H1 (cell line): ENCODE measurements around the gene FRMPD4. TPM values are rescaled to one million over a fixed set of nuclear protein-coding genes. Genes with fewer than 3 reads are reported as not detected.

Experiments
- CTCF ChIA-PET: fragments of 300-600 bp; sonication (Branson Sonifier 250); formaldehyde crosslinking; loops from one replicate; lab custom pipeline; 2021; ENCODE audit not compliant: partially characterized antibody; lab: Charles Lee
- POLR2A ChIA-PET: fragments of 300-600 bp; sonication (Branson Sonifier 250); formaldehyde crosslinking; loops from one replicate; lab custom pipeline; 2021; ENCODE audit warnings: inconsistent platforms; ENCODE audit not compliant: partially characterized antibody; lab: Charles Lee
- DNase-seq, 2 experiments: peaks; one replicate each; pipeline versions ENCODE4 v3.0.0 to v3.0.0-alpha.2; 2010 to 2022; ENCODE audit warnings: low spot score in 2 of 2, low read depth in 1 of 2, mixed read lengths in 1 of 2
- FAIRE-seq: peaks from 2 replicates; lab custom pipeline; 2011; peaks lifted over from hg19 to GRCh38; lab: Jason Lieb, UNC
- H2AFZ ChIP-seq: 2 replicates; pipeline ENCODE4 v1.8.1; 2012; ENCODE audit warnings: low read length, inconsistent platforms
- H2AK5ac ChIP-seq: 2 replicates; pipeline ENCODE4 v1.6.1; 2013; ENCODE audit warnings: low read depth, low read length
- H2BK120ac ChIP-seq: replicated peaks from 2 replicates; pipeline ENCODE3; 2013; ENCODE audit warnings: low read depth, low read length, inconsistent platforms
- H2BK12ac ChIP-seq: 2 replicates; pipeline ENCODE4 v1.6.1; 2013; ENCODE audit warnings: low read depth, low read length
- H2BK15ac ChIP-seq: 2 replicates; pipeline ENCODE4 v1.6.1; 2013; ENCODE audit warnings: low read length
- H2BK20ac ChIP-seq: 2 replicates; pipeline ENCODE4 v1.6.1; 2013; ENCODE audit warnings: low read length
- H2BK5ac ChIP-seq: 2 replicates; pipeline ENCODE4 v1.6.1; 2013; ENCODE audit warnings: low read depth, low read length
- H3K14ac ChIP-seq: 2 replicates; pipeline ENCODE4 v1.6.1; 2013; ENCODE audit warnings: inconsistent platforms; ENCODE audit not compliant: insufficient read length
- H3K18ac ChIP-seq: 2 replicates; pipeline ENCODE4 v1.6.1; 2013; ENCODE audit warnings: low read length; ENCODE audit errors: extremely low read depth
- H3K23ac ChIP-seq: 2 replicates; pipeline ENCODE4 v1.6.1; 2013; ENCODE audit warnings: inconsistent platforms; ENCODE audit not compliant: insufficient read length
- H3K23me2 ChIP-seq: 2 replicates; pipeline ENCODE4 v1.6.1; 2013; ENCODE audit warnings: low read depth, low read length
- H3K27ac ChIP-seq: 2 replicates; pipeline ENCODE4 v1.6.1; 2011; ENCODE audit warnings: low read depth, low read length, inconsistent platforms
- H3K27me3 ChIP-seq, 4 experiments: replicated peaks in 1 of 4; 1 replicate in 1 of 4; 2 replicates in 3 of 4; pipeline versions ENCODE4 v1.6.1 to v1.8.1; 2011 to 2013; ENCODE audit warnings: low read length in 3 of 4, mild to moderate bottlenecking in 3 of 4, inconsistent platforms in 2 of 4, mixed read lengths in 2 of 4, moderate library complexity in 1 of 4; ENCODE audit not compliant: control insufficient read depth in 3 of 4, insufficient read depth in 3 of 4; ENCODE audit errors: extremely low read depth in 1 of 4
- H3K36me3 ChIP-seq, 4 experiments: 2 replicates each; pipeline versions ENCODE4 v1.6.1 to v1.8.1; 2011 to 2013; ENCODE audit warnings: mild to moderate bottlenecking in 4 of 4, low read length in 3 of 4, moderate library complexity in 2 of 4, control low read depth in 1 of 4, inconsistent platforms in 1 of 4; ENCODE audit not compliant: insufficient read depth in 4 of 4, control insufficient read depth in 2 of 4
- H3K4ac ChIP-seq: replicated peaks from 2 replicates; pipeline ENCODE3; 2013; ENCODE audit warnings: low read length, low read depth, mixed read lengths, inconsistent platforms; ENCODE audit not compliant: insufficient read length
- H3K4me1 ChIP-seq, 4 experiments: replicated peaks in 1 of 4; 1 replicate in 1 of 4; 2 replicates in 3 of 4; pipeline versions ENCODE4 v1.6.1 to v1.8.1; 2011 to 2013; ENCODE audit warnings: low read length in 3 of 4, inconsistent platforms in 2 of 4, mixed read lengths in 1 of 4; ENCODE audit not compliant: insufficient read depth in 4 of 4, control insufficient read depth in 3 of 4
- H3K4me2 ChIP-seq, 2 experiments: 2 replicates each; pipeline versions ENCODE4 v1.6.1 to v1.8.1; 2011 to 2013; ENCODE audit warnings: low read depth in 2 of 2, low read length in 2 of 2, control low read depth in 1 of 2, inconsistent platforms in 1 of 2, mild to moderate bottlenecking in 1 of 2; ENCODE audit not compliant: insufficient read depth in 1 of 2
- H3K4me3 ChIP-seq, 4 experiments: fragments of 200-600, 300-600 bp in 1 of 4; sonication (generic), shearing (Covaris generic), sonication (Bioruptor Twin) in 1 of 4; 2 replicates each; pipeline versions ENCODE4 v1.5.1 to v1.8.1; 2011 to 2016; ENCODE audit warnings: low read length in 4 of 4, low read depth in 3 of 4, control low read depth in 2 of 4, inconsistent platforms in 2 of 4, mild to moderate bottlenecking in 2 of 4, mixed read lengths in 1 of 4, moderate library complexity in 1 of 4; ENCODE audit not compliant: insufficient read depth in 2 of 4; ENCODE audit errors: extremely low read depth in 1 of 4
- H3K56ac ChIP-seq: replicated peaks from 2 replicates; pipeline ENCODE3; 2013; ENCODE audit warnings: low read depth, mild to moderate bottlenecking, mixed read lengths, low read length, inconsistent platforms; ENCODE audit not compliant: insufficient read length
- H3K79me1 ChIP-seq: 2 replicates; pipeline ENCODE4 v1.6.1; 2013; ENCODE audit warnings: low read depth, low read length, control low read depth
- H3K79me2 ChIP-seq, 2 experiments: 2 replicates each; pipeline versions ENCODE4 v1.6.1 to v1.8.1; 2012 to 2013; ENCODE audit warnings: low read length in 2 of 2, mild to moderate bottlenecking in 2 of 2, inconsistent platforms in 1 of 2; ENCODE audit not compliant: insufficient read depth in 2 of 2, control insufficient read depth in 1 of 2
- H3K9ac ChIP-seq, 4 experiments: replicated peaks in 1 of 4; 1 replicate in 1 of 4; 2 replicates in 3 of 4; pipeline versions ENCODE4 v1.6.1 to v1.8.1; 2011 to 2013; ENCODE audit warnings: low read depth in 3 of 4, low read length in 3 of 4, control low read depth in 2 of 4, mild to moderate bottlenecking in 2 of 4, moderate library complexity in 2 of 4, inconsistent platforms in 1 of 4; ENCODE audit errors: extremely low read depth in 1 of 4
- H3K9me3 ChIP-seq, 2 experiments: 2 replicates each; pipeline versions ENCODE4 v1.6.1 to v1.8.1; 2012 to 2013; ENCODE audit warnings: mild to moderate bottlenecking in 2 of 2, moderate library complexity in 2 of 2, control low read depth in 1 of 2, inconsistent platforms in 1 of 2, low read depth in 1 of 2, low read length in 1 of 2, mixed read lengths in 1 of 2; ENCODE audit not compliant: insufficient read depth in 2 of 2
- H4K20me1 ChIP-seq, 2 experiments: replicated peaks in 1 of 2; 2 replicates each; pipeline versions ENCODE3 to v1.8.1; 2011 to 2013; ENCODE audit warnings: inconsistent platforms in 2 of 2, low read length in 2 of 2, mild to moderate bottlenecking in 1 of 2; ENCODE audit not compliant: insufficient read depth in 2 of 2, control insufficient read depth in 1 of 2
- H4K5ac ChIP-seq: 2 replicates; pipeline ENCODE4 v1.6.1; 2013; ENCODE audit warnings: low read length, low read depth, mixed read lengths, inconsistent platforms; ENCODE audit not compliant: insufficient read length
- H4K8ac ChIP-seq: 2 replicates; pipeline ENCODE4 v1.8.0; 2013; ENCODE audit warnings: mild to moderate bottlenecking, moderate library complexity, low read length, inconsistent platforms; ENCODE audit not compliant: insufficient read depth; ENCODE audit errors: extremely low read depth
- H4K91ac ChIP-seq: replicated peaks from 2 replicates; pipeline ENCODE3; 2013; ENCODE audit warnings: low read length, mixed read lengths, inconsistent platforms; ENCODE audit not compliant: insufficient read length
- ASH2L ChIP-seq: fragments of 200-600, 300-600 bp; sonication (generic); IDR thresholded peaks from one replicate; pipeline ENCODE4 v1.7.1; 2017; ENCODE audit warnings: low read length
- HDAC2 ChIP-seq, 2 experiments: fragments of 300-600 bp in 1 of 2; sonication (generic) in 1 of 2; IDR thresholded peaks; 2 replicates each; pipeline ENCODE4 v1.6.1; 2011 to 2012; ENCODE audit warnings: low read depth in 2 of 2, low read length in 2 of 2, mild to moderate bottlenecking in 2 of 2, moderate library complexity in 2 of 2, borderline replicate concordance in 1 of 2, inconsistent platforms in 1 of 2
- MAX ChIP-seq: IDR thresholded peaks from 2 replicates; pipeline ENCODE4 v1.6.1; 2012; ENCODE audit warnings: inconsistent platforms
- SIX5 ChIP-seq: IDR thresholded peaks from 2 replicates; pipeline ENCODE4 v1.6.1; 2011; ENCODE audit warnings: mild to moderate bottlenecking, low read depth, low read length
- WGBS, 2 experiments: shearing (Covaris generic) in 1 of 2; methylation state at CpG; one replicate each; pipeline versions ENCODE4 v1.1.6 to v1.1.7; 2013 to 2015; ENCODE audit warnings: low lambda C conversion rate in 2 of 2, mixed read lengths in 2 of 2, inconsistent platforms in 1 of 2, low coverage in 1 of 2, missing lambda C conversion rate in 1 of 2; ENCODE audit not compliant: insufficient replicate concordance in 2 of 2, insufficient coverage in 1 of 2, insufficient read length in 1 of 2; ENCODE audit errors: extremely low coverage in 1 of 2, missing lambda C conversion rate in 1 of 2; 5-methylcytosine and 5-hydroxymethylcytosine counted together
- polyA plus RNA-seq, 7 experiments: library from polyadenylated mRNA; depleted of rRNA in 3 of 7; stranded (reverse) in 5 of 7; unstranded in 2 of 7; fragments of >200 nt in 5 of 7; fragments of 200-250 nt in 2 of 7; gene quantifications; 1 replicate in 5 of 7; 2 replicates in 1 of 7; 4 replicates in 1 of 7; pipeline versions ENCODE4 v1.2.1 to v1.2.3, GENCODE V29; 2011 to 2013; ENCODE audit warnings: missing spikeins in 2 of 7, mixed read lengths in 2 of 7
- total RNA-seq: library from RNA; stranded (reverse); fragmentation: NEBNext Ultra II Directional; extraction: Animal tissue kit (Norgen Biotek cat#: 25700); gene quantifications from 2 replicates; pipeline ENCODE4 v1.2.1, GENCODE V29; 2021

FRMPD4 gene
- total and polyA plus RNA-seq, 2 of the 8 experiments (the other 6 are each of a cell fraction or from before 2014, with no cell fraction given), result 0.02 to 0.37 TPM

- WGBS, 2 experiments, result 89% methylated on average over 1 of the region's 1 CpG; no CpG with 5 or more reads in 1 of the 2 experiments
- FAIRE-seq, result no peak
- TF ChIP-seq SIX5, result no peak
- TF ChIP-seq HDAC2 (IDR thresholded peaks at IDR 0.05; ENCODE audit: borderline replicate concordance in 1 of 2, low read depth in 2 of 2, low read length in 2 of 2), result no peak
- no peak for TF ChIP-seq MAX
- TF ChIP-seq ASH2L, result no peak
These were observed 509.0 kb downstream of the FRMPD4 start for GRCh38 chrX:12647230-12647629.

More at GRCh38 chrX:12647230-12647629, 509.0 kb downstream of the FRMPD4 start:
- no peak overlapping the region for H2BK20ac ChIP-seq
- H2AK5ac ChIP-seq, result no peak overlapping the region
- H3K4me3 ChIP-seq, result no peak overlapping the region
- no peak overlapping the region for H2BK12ac ChIP-seq
- no peak overlapping the region for H4K8ac ChIP-seq
- no peaks in the 10 kb centered on the region for H3K79me1 ChIP-seq
- no peaks in the 10 kb centered on the region for H3K27me3 ChIP-seq
- H3K36me3 ChIP-seq, result no peaks in the 10 kb centered on the region
- H4K5ac ChIP-seq, result no peak overlapping the region
- H3K23me2 ChIP-seq, result no peaks in the 10 kb centered on the region
- H4K91ac ChIP-seq, result no peak overlapping the region
- H3K56ac ChIP-seq, result no peak overlapping the region
- H3K18ac ChIP-seq, result no peak overlapping the region
- H3K9ac ChIP-seq, result no peak overlapping the region
- no peak for DNase-seq
- no peaks in the 10 kb centered on the region for H3K79me2 ChIP-seq
- ChIA-PET CTCF (no interaction called here), POLR2A (no interaction called here)
- H3K4me1 ChIP-seq, result no peaks in the 10 kb centered on the region
- H2BK120ac ChIP-seq, result no peak overlapping the region
- no peak overlapping the region for H3K4me2 ChIP-seq
- H4K20me1 ChIP-seq, result no peaks in the 10 kb centered on the region
- no peak overlapping the region for H3K14ac ChIP-seq
- no peaks in the 10 kb centered on the region for H3K9me3 ChIP-seq
- no peak overlapping the region for H3K4ac ChIP-seq
- H3K23ac ChIP-seq, result no peak overlapping the region
- no peak overlapping the region for H2BK5ac ChIP-seq
- H3K27ac ChIP-seq, result no peak overlapping the region
- no peak overlapping the region for H2BK15ac ChIP-seq
- no peak overlapping the region for H2AFZ ChIP-seq
